Neural cell (in vitro differentiated cells): ENCODE data around the gene RHOC.

ENCODE experiments used
- CTCF ChIP-seq: fragments of 450-650 bp; IDR thresholded peaks from 2 replicates; pipeline ENCODE4 v1.5.1; 2014; ENCODE audit warnings: antibody characterized with exemption, mild to moderate bottlenecking, moderate library complexity; ENCODE audit not compliant: poor library complexity, severe bottlenecking
- EP300 ChIP-seq: fragments of 450-650 bp; conservative IDR thresholded peaks from 2 replicates; pipeline ENCODE4 v1.6.1; 2014; ENCODE audit warnings: antibody characterized with exemption, mild to moderate bottlenecking, moderate library complexity; ENCODE audit not compliant: poor library complexity, severe bottlenecking
- POLR2AphosphoS5 ChIP-seq: IDR thresholded peaks from 2 replicates; pipeline ENCODE4 v1.6.1; 2012
- REST ChIP-seq: IDR thresholded peaks from 2 replicates; pipeline ENCODE4 v1.6.1; 2012; ENCODE audit warnings: borderline replicate concordance
- SMC3 ChIP-seq: fragments of 450-650 bp; conservative IDR thresholded peaks from 2 replicates; pipeline ENCODE4 v1.6.1; 2014; ENCODE audit warnings: antibody characterized with exemption, mild to moderate bottlenecking, moderate library complexity; ENCODE audit not compliant: poor library complexity
- TAF1 ChIP-seq: IDR thresholded peaks from 2 replicates; pipeline ENCODE4 v1.6.1; 2012; ENCODE audit warnings: low read depth

GRCh38 chr1:112708002-112708448 lies 1.1 kb upstream of the RHOC start:
- TF ChIP-seq CTCF = no peak
- TF ChIP-seq POLR2AphosphoS5 = no peak
- no peak for TF ChIP-seq TAF1
- TF ChIP-seq EP300 = no peak
- TF ChIP-seq SMC3 = no peak
- no peak for TF ChIP-seq REST
